A549 (cell line): Measurements from ENCODE around the gene ILK.

Experiments
- CBX8 ChIP-seq: fragments of 200-600 bp; sonication (generic); IDR thresholded peaks from 2 replicates; pipeline ENCODE4 v1.6.1; 2016
- CTCF ChIP-seq: fragments of >200 bp; sonication (Bioruptor Twin); formaldehyde crosslinking; IDR thresholded peaks from 3 replicates; pipeline ENCODE4 v1.5.1; 2016
- EP300 ChIP-seq, 2 experiments: fragments of >200 bp; sonication (Bioruptor Twin); formaldehyde crosslinking; IDR thresholded peaks; 2 replicates in 1 of 2; 3 replicates in 1 of 2; pipeline ENCODE4 v1.6.1; 2016 to 2017
- ESRRA ChIP-seq: fragments of 150-350 bp; IDR thresholded peaks from 2 replicates; pipeline ENCODE4 v1.6.1; 2014; ENCODE audit warnings: mild to moderate bottlenecking, low read length, borderline replicate concordance
- PBX3 ChIP-seq: IDR thresholded peaks from 2 replicates; pipeline ENCODE4 v1.6.1; 2012
- PHF8 ChIP-seq: fragments of 200-600 bp; sonication (generic); IDR thresholded peaks from 2 replicates; pipeline ENCODE4 v1.6.1; 2016; ENCODE audit warnings: low read depth, mild to moderate bottlenecking, antibody characterized with exemption, moderate library complexity, borderline replicate concordance
- POLR2A ChIP-seq: IDR thresholded peaks from 2 replicates; pipeline ENCODE4 v1.6.1; 2012; ENCODE audit warnings: mild to moderate bottlenecking, low read length
- RCOR1 ChIP-seq: fragments of 150-350 bp; IDR thresholded peaks from 2 replicates; pipeline ENCODE4 v1.6.1; 2014; ENCODE audit warnings: antibody characterized with exemption, low read length, low read depth
- RFX5 ChIP-seq: fragments of 450-650 bp; IDR thresholded peaks from 2 replicates; pipeline ENCODE4 v1.7.1; 2014; ENCODE audit warnings: antibody characterized with exemption, mild to moderate bottlenecking, moderate library complexity
- SMC3 ChIP-seq: fragments of >200 bp; sonication (Bioruptor Twin); formaldehyde crosslinking; IDR thresholded peaks from 3 replicates; pipeline ENCODE4 v1.6.1; 2018; ENCODE audit warnings: inconsistent platforms
- USF2 ChIP-seq: fragments of 450-650 bp; IDR thresholded peaks from 2 replicates; pipeline ENCODE4 v1.6.1; 2014; ENCODE audit warnings: antibody characterized with exemption
- ZNF302 ChIP-seq: fragments of 250-450 bp; sonication (Bioruptor Pico); IDR thresholded peaks from 2 replicates; pipeline ENCODE4 v1.9.0; 2021; ENCODE audit warnings: inconsistent platforms, mild to moderate bottlenecking, moderate library complexity
- TF ChIP-seq, protein P1 (sequence below): fragments of 200-600 bp; sonication (generic); IDR thresholded peaks from 2 replicates; pipeline ENCODE4 v1.6.1; 2016; ENCODE audit warnings: antibody characterized with exemption, mild to moderate bottlenecking, moderate library complexity
- TF ChIP-seq, protein P2 (sequence below): IDR thresholded peaks from 2 replicates; pipeline ENCODE4 v1.6.1; 2012

GRCh38 chr11:6623391-6624363, 20.1 kb downstream of the ILK start:
- TF ChIP-seq CTCF (no peak), PBX3 (no peak), PHF8 (no peak), POLR2A (no peak), RFX5 (no peak), RCOR1 (no peak), ESRRA (no peak), USF2 (no peak), SMC3 (no peak), ZNF302 (no peak), CBX8 (no peak), EP300 (IDR thresholded peaks at IDR 0.05) (no peak)
- TF ChIP-seq, protein P1, sequence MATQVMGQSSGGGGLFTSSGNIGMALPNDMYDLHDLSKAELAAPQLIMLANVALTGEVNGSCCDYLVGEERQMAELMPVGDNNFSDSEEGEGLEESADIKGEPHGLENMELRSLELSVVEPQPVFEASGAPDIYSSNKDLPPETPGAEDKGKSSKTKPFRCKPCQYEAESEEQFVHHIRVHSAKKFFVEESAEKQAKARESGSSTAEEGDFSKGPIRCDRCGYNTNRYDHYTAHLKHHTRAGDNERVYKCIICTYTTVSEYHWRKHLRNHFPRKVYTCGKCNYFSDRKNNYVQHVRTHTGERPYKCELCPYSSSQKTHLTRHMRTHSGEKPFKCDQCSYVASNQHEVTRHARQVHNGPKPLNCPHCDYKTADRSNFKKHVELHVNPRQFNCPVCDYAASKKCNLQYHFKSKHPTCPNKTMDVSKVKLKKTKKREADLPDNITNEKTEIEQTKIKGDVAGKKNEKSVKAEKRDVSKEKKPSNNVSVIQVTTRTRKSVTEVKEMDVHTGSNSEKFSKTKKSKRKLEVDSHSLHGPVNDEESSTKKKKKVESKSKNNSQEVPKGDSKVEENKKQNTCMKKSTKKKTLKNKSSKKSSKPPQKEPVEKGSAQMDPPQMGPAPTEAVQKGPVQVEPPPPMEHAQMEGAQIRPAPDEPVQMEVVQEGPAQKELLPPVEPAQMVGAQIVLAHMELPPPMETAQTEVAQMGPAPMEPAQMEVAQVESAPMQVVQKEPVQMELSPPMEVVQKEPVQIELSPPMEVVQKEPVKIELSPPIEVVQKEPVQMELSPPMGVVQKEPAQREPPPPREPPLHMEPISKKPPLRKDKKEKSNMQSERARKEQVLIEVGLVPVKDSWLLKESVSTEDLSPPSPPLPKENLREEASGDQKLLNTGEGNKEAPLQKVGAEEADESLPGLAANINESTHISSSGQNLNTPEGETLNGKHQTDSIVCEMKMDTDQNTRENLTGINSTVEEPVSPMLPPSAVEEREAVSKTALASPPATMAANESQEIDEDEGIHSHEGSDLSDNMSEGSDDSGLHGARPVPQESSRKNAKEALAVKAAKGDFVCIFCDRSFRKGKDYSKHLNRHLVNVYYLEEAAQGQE: no peak
- TF ChIP-seq, protein P2, sequence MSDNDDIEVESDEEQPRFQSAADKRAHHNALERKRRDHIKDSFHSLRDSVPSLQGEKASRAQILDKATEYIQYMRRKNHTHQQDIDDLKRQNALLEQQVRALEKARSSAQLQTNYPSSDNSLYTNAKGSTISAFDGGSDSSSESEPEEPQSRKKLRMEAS: no peak
